ENCODE measurements around the gene MISP. TPM values are rescaled to one million over a fixed set of nuclear protein-coding genes. Genes with fewer than 3 reads are reported as not detected.

Gene MISP
- total and polyA plus RNA-seq, 9 of the 15 experiments (the other 6 are each of a cell fraction or from before 2014, with no cell fraction given): 0.04 to 0.29 (median 0.05) TPM; not detected in 5

DNA sequence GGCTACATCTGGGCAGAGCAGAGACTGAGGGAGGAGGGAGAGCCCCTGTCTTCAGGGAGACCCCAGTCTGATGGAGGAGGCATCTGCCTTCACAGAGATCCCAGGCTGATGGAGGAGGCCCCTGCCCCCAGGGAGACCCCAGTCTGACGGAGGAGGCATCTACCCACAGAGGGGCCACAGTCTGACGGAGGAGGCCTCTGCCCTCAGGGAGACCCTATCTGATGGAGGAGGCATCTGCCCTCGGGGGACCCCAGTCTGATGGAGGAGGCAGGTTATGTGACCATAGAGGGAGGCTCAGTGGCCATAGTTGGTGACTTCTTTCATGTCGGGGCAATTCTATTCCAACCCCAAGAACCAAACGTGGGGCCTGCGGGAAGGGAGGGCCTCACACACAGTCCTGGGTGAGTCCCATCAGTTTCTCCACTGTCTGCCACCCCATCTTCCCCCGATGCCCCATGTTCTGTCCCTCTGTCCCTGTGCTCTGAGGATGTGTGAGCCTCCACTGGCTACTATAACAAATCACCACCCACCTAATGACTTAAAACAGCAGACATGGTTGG, 14.3 kb downstream of the MISP start (continued):
- TF ChIP-seq ZBTB7A (IDR thresholded peaks at IDR 0.05; ENCODE audit: borderline replicate concordance, control insufficient read depth, low read depth, low read length): peak; percentile 21; the same call in 1 of the 2 replicates
- TF ChIP-seq, protein P1, sequence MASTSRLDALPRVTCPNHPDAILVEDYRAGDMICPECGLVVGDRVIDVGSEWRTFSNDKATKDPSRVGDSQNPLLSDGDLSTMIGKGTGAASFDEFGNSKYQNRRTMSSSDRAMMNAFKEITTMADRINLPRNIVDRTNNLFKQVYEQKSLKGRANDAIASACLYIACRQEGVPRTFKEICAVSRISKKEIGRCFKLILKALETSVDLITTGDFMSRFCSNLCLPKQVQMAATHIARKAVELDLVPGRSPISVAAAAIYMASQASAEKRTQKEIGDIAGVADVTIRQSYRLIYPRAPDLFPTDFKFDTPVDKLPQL (IDR thresholded peaks at IDR 0.05; ENCODE audit: extremely low read depth, insufficient read length): no peak
- TF ChIP-seq, protein P2, sequence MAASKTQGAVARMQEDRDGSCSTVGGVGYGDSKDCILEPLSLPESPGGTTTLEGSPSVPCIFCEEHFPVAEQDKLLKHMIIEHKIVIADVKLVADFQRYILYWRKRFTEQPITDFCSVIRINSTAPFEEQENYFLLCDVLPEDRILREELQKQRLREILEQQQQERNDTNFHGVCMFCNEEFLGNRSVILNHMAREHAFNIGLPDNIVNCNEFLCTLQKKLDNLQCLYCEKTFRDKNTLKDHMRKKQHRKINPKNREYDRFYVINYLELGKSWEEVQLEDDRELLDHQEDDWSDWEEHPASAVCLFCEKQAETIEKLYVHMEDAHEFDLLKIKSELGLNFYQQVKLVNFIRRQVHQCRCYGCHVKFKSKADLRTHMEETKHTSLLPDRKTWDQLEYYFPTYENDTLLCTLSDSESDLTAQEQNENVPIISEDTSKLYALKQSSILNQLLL (CRISPR knock-in tag; IDR thresholded peaks at IDR 0.05; ENCODE audit: borderline replicate concordance): no peak
- no peak for TF ChIP-seq NONO (IDR thresholded peaks at IDR 0.05; ENCODE audit: low read depth in 2 of 2, low read length in 1 of 2)
- TF ChIP-seq RAD51 (IDR thresholded peaks at IDR 0.05; ENCODE audit: borderline replicate concordance, low read depth): no peak
- TF ChIP-seq, protein P3, sequence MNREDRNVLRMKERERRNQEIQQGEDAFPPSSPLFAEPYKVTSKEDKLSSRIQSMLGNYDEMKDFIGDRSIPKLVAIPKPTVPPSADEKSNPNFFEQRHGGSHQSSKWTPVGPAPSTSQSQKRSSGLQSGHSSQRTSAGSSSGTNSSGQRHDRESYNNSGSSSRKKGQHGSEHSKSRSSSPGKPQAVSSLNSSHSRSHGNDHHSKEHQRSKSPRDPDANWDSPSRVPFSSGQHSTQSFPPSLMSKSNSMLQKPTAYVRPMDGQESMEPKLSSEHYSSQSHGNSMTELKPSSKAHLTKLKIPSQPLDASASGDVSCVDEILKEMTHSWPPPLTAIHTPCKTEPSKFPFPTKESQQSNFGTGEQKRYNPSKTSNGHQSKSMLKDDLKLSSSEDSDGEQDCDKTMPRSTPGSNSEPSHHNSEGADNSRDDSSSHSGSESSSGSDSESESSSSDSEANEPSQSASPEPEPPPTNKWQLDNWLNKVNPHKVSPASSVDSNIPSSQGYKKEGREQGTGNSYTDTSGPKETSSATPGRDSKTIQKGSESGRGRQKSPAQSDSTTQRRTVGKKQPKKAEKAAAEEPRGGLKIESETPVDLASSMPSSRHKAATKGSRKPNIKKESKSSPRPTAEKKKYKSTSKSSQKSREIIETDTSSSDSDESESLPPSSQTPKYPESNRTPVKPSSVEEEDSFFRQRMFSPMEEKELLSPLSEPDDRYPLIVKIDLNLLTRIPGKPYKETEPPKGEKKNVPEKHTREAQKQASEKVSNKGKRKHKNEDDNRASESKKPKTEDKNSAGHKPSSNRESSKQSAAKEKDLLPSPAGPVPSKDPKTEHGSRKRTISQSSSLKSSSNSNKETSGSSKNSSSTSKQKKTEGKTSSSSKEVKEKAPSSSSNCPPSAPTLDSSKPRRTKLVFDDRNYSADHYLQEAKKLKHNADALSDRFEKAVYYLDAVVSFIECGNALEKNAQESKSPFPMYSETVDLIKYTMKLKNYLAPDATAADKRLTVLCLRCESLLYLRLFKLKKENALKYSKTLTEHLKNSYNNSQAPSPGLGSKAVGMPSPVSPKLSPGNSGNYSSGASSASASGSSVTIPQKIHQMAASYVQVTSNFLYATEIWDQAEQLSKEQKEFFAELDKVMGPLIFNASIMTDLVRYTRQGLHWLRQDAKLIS (CRISPR knock-in tag; IDR thresholded peaks at IDR 0.05): no peak
- TF ChIP-seq ASH1L (IDR thresholded peaks at IDR 0.05; ENCODE audit: borderline replicate concordance, low read depth, partially characterized antibody): no peak
- TF ChIP-seq ZNF764 (CRISPR knock-in tag; IDR thresholded peaks at IDR 0.05; ENCODE audit: low read depth): no peak
- TF ChIP-seq, protein P4, sequence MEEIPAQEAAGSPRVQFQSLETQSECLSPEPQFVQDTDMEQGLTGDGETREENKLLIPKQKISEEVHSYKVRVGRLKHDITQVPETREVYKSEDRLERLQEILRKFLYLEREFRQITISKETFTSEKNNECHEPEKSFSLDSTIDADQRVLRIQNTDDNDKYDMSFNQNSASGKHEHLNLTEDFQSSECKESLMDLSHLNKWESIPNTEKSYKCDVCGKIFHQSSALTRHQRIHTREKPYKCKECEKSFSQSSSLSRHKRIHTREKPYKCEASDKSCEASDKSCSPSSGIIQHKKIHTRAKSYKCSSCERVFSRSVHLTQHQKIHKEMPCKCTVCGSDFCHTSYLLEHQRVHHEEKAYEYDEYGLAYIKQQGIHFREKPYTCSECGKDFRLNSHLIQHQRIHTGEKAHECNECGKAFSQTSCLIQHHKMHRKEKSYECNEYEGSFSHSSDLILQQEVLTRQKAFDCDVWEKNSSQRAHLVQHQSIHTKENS (CRISPR knock-in tag; IDR thresholded peaks at IDR 0.05): no peak
- no peak for TF ChIP-seq GABPA (tag; conservative IDR thresholded peaks at IDR 0.05; ENCODE audit: low read depth)
- no peak for TF ChIP-seq HDAC1 (IDR thresholded peaks at IDR 0.05)
- TF ChIP-seq, protein P5, sequence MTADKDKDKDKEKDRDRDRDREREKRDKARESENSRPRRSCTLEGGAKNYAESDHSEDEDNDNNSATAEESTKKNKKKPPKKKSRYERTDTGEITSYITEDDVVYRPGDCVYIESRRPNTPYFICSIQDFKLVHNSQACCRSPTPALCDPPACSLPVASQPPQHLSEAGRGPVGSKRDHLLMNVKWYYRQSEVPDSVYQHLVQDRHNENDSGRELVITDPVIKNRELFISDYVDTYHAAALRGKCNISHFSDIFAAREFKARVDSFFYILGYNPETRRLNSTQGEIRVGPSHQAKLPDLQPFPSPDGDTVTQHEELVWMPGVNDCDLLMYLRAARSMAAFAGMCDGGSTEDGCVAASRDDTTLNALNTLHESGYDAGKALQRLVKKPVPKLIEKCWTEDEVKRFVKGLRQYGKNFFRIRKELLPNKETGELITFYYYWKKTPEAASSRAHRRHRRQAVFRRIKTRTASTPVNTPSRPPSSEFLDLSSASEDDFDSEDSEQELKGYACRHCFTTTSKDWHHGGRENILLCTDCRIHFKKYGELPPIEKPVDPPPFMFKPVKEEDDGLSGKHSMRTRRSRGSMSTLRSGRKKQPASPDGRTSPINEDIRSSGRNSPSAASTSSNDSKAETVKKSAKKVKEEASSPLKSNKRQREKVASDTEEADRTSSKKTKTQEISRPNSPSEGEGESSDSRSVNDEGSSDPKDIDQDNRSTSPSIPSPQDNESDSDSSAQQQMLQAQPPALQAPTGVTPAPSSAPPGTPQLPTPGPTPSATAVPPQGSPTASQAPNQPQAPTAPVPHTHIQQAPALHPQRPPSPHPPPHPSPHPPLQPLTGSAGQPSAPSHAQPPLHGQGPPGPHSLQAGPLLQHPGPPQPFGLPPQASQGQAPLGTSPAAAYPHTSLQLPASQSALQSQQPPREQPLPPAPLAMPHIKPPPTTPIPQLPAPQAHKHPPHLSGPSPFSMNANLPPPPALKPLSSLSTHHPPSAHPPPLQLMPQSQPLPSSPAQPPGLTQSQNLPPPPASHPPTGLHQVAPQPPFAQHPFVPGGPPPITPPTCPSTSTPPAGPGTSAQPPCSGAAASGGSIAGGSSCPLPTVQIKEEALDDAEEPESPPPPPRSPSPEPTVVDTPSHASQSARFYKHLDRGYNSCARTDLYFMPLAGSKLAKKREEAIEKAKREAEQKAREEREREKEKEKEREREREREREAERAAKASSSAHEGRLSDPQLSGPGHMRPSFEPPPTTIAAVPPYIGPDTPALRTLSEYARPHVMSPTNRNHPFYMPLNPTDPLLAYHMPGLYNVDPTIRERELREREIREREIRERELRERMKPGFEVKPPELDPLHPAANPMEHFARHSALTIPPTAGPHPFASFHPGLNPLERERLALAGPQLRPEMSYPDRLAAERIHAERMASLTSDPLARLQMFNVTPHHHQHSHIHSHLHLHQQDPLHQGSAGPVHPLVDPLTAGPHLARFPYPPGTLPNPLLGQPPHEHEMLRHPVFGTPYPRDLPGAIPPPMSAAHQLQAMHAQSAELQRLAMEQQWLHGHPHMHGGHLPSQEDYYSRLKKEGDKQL (CRISPR knock-in tag; IDR thresholded peaks at IDR 0.05; ENCODE audit: borderline replicate concordance): no peak
